ENCODE results near the gene LRRC4C. TPM values are rescaled to one million over a fixed set of nuclear protein-coding genes. Genes with fewer than 3 reads are reported as not detected.

Gene LRRC4C
- total RNA-seq, 1 donor from 2014 or later = not detected

DNA sequence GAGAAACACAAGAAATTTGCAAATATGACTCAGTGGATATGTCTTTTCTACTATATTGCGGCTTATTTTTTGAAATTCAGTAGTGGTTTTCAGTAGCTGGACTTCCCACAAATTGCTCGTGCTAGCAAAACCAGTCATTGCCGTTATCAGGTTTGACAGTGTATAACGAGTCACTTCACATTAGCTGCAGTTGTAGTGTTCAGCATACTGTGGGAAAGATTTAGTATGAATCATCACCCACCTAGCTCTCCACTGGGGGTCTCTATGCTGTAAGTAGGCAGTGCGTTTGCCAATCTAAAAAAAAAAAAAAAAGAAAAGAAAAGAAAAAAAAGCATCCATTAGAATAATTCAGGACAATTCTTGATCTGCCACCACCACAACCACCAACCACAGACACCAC is 1318.9 kb downstream of the LRRC4C start:
- no peak overlapping the region for H3K27ac Mint-ChIP-seq
- H3K4me3 Mint-ChIP-seq = no peak overlapping the region
- H3K27me3 Mint-ChIP-seq (ENCODE audit: insufficient read depth) = no peaks in the 10 kb centered on the region
- peaks cover 12% of the 10 kb centered on the region for H3K9me3 Mint-ChIP-seq
- intact Hi-C loops (cut with micrococcal nuclease) = no loop called here
- no peaks in the 10 kb centered on the region for H3K4me1 Mint-ChIP-seq (ENCODE audit: low read depth)
- no peak for DNase-seq (ENCODE audit: low spot score)
- H3K36me3 Mint-ChIP-seq (ENCODE audit: low read depth) = no peaks in the 10 kb centered on the region

DNA sequence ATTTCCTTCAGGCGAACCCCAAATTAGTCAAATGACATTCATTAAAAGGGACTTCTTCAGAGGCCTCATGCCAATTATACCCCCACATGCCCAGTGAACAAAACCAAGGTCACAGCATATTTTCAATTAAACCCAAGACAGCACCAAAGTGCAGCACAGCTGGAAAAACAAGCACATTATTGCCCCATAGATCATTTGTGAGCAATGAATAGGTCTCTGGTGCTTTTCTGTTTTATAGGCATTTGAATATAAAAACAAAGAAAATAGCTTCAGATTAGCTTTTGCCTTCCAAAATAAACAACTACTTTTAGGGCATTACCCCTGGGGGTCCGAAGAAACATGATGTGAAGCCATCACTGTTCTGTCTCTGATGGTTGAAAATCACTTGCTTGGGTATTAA is 1319.9 kb downstream of the LRRC4C start:
- DNase-seq (ENCODE audit: low spot score) = no peak
- Mint-ChIP-seq H3K36me3 (ENCODE audit: low read depth) (no peaks in the 10 kb centered on the region), H3K27ac (no peak overlapping the region), H3K4me3 (no peak overlapping the region), H3K4me1 (ENCODE audit: low read depth) (no peaks in the 10 kb centered on the region), H3K9me3 (peaks cover 12% of the 10 kb centered on the region), H3K27me3 (ENCODE audit: insufficient read depth) (no peaks in the 10 kb centered on the region)
- intact Hi-C loops (cut with micrococcal nuclease) = no loop called here

DNA sequence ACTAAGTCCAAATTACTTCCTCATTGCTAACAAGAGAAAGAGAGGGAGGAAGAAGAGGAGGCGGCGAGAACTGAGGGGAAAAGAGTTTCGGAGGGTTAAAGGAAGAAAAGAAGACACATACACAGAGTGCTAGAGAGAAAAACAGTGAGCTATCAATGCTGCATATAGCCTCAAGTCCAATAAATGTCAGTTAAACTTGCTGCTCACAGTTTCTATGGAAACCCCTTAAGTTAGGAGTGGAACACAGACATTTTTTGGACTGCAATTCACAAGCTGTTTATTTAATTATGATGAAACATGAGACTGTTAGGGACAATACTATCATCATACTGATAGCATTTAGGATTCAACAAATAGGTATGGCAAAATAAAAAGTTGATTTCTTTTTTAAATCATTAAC is 1320.4 kb downstream of the LRRC4C start:
- DNase-seq (ENCODE audit: low spot score) = no peak
- H3K4me1 Mint-ChIP-seq (ENCODE audit: low read depth) = no peaks in the 10 kb centered on the region
- H3K36me3 Mint-ChIP-seq (ENCODE audit: low read depth) = no peaks in the 10 kb centered on the region
- intact Hi-C loops (cut with micrococcal nuclease) = no loop called here
- no peak overlapping the region for H3K4me3 Mint-ChIP-seq
- no peaks in the 10 kb centered on the region for H3K27me3 Mint-ChIP-seq (ENCODE audit: insufficient read depth)
- H3K27ac Mint-ChIP-seq = no peak overlapping the region
- peaks cover 12% of the 10 kb centered on the region for H3K9me3 Mint-ChIP-seq

DNA sequence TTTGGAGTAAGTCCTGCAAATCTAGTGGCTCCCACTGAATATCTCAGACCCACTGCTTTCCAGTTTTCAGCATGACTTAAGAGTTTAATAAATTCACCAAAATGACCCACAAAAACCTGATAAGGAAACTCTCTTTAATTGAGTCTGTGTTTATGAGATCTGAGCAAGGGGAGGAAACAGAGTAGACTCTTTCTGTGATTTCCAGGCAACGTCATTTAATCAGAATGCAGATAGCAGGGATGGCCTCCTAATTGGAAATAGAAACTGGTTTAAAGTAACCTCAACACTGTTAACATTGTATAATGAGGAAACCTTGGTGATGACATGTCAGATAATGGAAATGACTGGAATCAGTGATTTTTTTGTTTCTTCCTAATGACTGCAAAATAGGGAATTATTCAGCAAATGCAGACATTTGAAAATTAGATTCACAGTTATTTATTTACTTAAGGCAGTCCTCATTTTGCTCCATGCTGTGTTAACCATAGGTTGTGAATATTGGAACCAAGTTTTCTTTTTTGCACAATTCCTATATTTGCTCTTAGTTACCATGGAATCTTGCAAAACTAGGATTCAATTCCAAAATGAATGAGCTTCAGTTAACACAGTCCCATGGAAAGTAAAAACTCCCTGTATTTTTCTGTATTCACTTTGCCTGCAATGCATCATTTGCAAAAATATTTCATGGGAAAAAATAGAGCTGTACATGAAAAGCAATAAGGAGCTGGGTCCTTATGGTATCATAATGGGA is 1324.5 kb downstream of the LRRC4C start:
- no peaks in the 10 kb centered on the region for H3K27me3 Mint-ChIP-seq (ENCODE audit: insufficient read depth)
- no peaks in the 10 kb centered on the region for H3K36me3 Mint-ChIP-seq (ENCODE audit: low read depth)
- intact Hi-C loops (cut with micrococcal nuclease) = no loop called here
- H3K9me3 Mint-ChIP-seq = peaks cover 3% of the 10 kb centered on the region
- no peak for DNase-seq (ENCODE audit: low spot score)
- no peak overlapping the region for H3K27ac Mint-ChIP-seq
- no peaks in the 10 kb centered on the region for H3K4me1 Mint-ChIP-seq (ENCODE audit: low read depth)
- no peak overlapping the region for H3K4me3 Mint-ChIP-seq

DNA sequence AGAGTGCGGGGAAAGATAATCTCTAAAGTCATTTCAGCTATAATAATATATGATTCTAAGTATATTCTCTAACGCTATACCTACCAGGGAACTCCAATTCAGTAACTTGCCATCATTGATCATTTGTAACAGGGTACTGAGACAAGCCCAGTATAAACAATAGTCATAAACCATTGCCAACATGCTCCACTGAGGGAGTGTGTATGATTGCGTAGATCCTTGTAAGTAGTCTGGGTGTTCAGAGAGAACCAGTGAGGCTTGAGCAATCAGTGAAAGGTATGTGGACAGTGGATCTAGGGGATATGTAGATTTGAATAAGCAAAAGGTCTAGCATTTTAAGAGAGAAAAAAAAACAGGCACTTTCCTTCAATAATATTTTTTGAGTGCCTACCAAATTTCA is 1326.0 kb downstream of the LRRC4C start:
- no peak overlapping the region for H3K4me3 Mint-ChIP-seq
- no peaks in the 10 kb centered on the region for H3K36me3 Mint-ChIP-seq (ENCODE audit: low read depth)
- no peak overlapping the region for H3K27ac Mint-ChIP-seq
- intact Hi-C loops (cut with micrococcal nuclease) = no loop called here
- no peak for DNase-seq (ENCODE audit: low spot score)
- no peaks in the 10 kb centered on the region for H3K4me1 Mint-ChIP-seq (ENCODE audit: low read depth)
- peaks cover 3% of the 10 kb centered on the region for H3K9me3 Mint-ChIP-seq
- H3K27me3 Mint-ChIP-seq (ENCODE audit: insufficient read depth) = no peaks in the 10 kb centered on the region

DNA sequence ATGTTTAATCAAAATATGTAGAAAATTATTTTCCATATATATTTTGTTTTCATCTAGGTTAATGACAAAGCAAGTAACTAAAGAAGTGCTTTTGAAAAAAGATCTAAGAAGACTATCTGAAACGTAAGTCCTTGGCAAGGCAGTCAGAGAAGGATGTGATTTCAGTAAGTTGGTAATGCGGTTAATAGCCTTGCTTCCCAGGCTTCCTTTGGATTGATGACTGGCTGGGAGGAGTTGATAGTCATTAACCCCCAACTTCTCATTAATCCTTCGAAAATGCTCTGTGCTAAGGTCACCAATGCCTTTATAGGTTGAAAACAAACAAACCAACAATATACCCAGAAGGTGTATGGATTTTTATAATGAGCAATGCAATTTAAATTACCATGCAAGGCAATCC is 1326.5 kb downstream of the LRRC4C start:
- peaks cover 3% of the 10 kb centered on the region for H3K9me3 Mint-ChIP-seq
- no peak overlapping the region for H3K27ac Mint-ChIP-seq
- no peaks in the 10 kb centered on the region for H3K36me3 Mint-ChIP-seq (ENCODE audit: low read depth)
- H3K27me3 Mint-ChIP-seq (ENCODE audit: insufficient read depth) = no peaks in the 10 kb centered on the region
- no peak for DNase-seq (ENCODE audit: low spot score)
- H3K4me3 Mint-ChIP-seq = no peak overlapping the region
- no peaks in the 10 kb centered on the region for H3K4me1 Mint-ChIP-seq (ENCODE audit: low read depth)
- intact Hi-C loops (cut with micrococcal nuclease) = no loop called here

DNA sequence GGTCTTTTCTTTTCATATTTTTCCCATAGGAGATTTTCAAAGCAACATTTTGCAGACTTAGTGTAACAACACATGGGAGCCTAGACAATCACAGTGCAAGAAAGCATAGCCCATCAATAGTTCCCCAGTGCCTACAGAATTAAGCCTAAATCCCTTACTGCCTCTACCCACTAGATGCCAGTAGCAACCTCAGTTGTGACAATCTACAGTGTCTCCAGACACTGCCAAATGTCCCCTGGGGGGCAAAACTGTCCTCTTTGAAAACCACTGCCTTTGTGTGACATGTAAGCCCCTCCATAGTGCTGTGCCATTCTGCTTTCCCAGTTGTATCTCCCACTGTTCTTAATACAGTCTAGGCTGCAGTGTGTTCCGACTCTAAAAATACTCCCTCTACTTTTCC is 1329.0 kb downstream of the LRRC4C start:
- H3K27me3 Mint-ChIP-seq (ENCODE audit: insufficient read depth) = no peaks in the 10 kb centered on the region
- no peaks in the 10 kb centered on the region for H3K4me1 Mint-ChIP-seq (ENCODE audit: low read depth)
- no peak overlapping the region for H3K4me3 Mint-ChIP-seq
- H3K27ac Mint-ChIP-seq = no peak overlapping the region
- H3K36me3 Mint-ChIP-seq (ENCODE audit: low read depth) = no peaks in the 10 kb centered on the region
- H3K9me3 Mint-ChIP-seq = no peaks in the 10 kb centered on the region
- no peak for DNase-seq (ENCODE audit: low spot score)
- intact Hi-C loops (cut with micrococcal nuclease) = no loop called here

DNA sequence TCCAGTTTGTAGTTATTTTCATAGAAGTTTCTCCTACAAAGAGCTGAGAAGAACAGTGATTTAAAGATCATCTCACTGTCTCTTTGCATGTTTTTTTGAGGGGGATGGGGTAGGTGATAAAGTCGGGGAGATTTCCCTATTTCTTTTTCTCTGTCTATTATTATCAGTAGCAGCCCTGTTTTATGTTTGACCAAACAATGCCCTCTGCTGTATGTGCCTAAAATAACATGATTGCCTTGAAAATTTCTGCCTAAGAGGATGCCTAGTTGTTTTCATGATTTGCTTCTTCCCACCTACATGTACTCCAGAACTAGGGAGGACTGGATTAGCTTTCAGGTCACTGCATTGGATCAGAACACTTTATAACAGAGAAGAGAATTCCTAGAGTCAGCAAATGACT is 1330.2 kb downstream of the LRRC4C start:
- intact Hi-C loops (cut with micrococcal nuclease) = no loop called here
- Mint-ChIP-seq H3K4me3 (no peak overlapping the region), H3K27ac (no peak overlapping the region), H3K27me3 (ENCODE audit: insufficient read depth) (no peaks in the 10 kb centered on the region), H3K4me1 (ENCODE audit: low read depth) (no peaks in the 10 kb centered on the region), H3K9me3 (no peaks in the 10 kb centered on the region), H3K36me3 (ENCODE audit: low read depth) (no peaks in the 10 kb centered on the region)
- no peak for DNase-seq (ENCODE audit: low spot score)

DNA sequence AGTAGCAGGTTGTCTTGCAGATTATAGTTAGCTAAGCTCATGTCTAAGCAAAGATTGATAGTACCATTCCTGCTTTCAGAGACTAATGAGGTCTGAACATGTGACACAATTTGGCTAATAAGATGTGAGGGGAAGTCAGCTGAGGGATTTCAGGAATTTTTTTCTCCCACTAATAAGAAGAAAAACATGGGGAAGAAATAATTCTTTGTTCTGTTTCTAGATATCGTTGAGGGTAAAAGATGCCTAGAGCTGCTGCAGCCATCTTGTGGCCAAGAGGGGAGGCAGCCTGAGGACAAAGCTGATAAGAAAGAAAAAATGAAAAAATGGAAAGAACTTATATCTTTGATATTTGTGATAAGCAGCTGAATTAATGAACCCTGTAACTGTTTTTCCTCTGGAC is 1334.4 kb downstream of the LRRC4C start:
- Mint-ChIP-seq H3K4me1 (ENCODE audit: low read depth) (no peaks in the 10 kb centered on the region), H3K27me3 (ENCODE audit: insufficient read depth) (no peaks in the 10 kb centered on the region), H3K4me3 (no peak overlapping the region), H3K9me3 (peaks cover under 1% of the 10 kb centered on the region), H3K36me3 (ENCODE audit: low read depth) (no peaks in the 10 kb centered on the region), H3K27ac (no peak overlapping the region)
- intact Hi-C loops (cut with micrococcal nuclease) = no loop called here
- DNase-seq (ENCODE audit: low spot score) = no peak

DNA sequence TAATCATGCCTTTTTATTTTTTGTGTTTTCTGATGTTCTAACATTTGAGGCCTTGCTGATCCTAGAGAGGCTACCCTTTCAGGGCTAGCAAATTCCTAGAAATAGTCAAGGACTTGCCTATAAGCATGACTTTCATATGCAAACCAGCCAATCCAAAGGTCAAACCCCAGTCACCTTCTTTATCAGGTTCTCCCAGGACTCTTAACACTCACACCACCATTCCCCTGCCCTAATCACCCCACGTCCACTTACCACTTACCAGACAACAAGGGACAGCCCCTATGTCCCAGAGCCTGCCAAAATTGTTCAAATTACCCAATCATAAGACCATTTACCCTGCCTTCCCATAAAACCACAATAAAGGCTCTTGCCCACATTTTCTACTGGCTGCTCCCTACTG is 1339.8 kb downstream of the LRRC4C start:
- intact Hi-C loops (cut with micrococcal nuclease) = no loop called here
- no peak for DNase-seq (ENCODE audit: low spot score)
- Mint-ChIP-seq H3K4me3 (no peak overlapping the region), H3K36me3 (ENCODE audit: low read depth) (no peaks in the 10 kb centered on the region), H3K4me1 (ENCODE audit: low read depth) (no peaks in the 10 kb centered on the region), H3K9me3 (peaks cover 11% of the 10 kb centered on the region), H3K27me3 (ENCODE audit: insufficient read depth) (no peaks in the 10 kb centered on the region), H3K27ac (no peak overlapping the region)

DNA sequence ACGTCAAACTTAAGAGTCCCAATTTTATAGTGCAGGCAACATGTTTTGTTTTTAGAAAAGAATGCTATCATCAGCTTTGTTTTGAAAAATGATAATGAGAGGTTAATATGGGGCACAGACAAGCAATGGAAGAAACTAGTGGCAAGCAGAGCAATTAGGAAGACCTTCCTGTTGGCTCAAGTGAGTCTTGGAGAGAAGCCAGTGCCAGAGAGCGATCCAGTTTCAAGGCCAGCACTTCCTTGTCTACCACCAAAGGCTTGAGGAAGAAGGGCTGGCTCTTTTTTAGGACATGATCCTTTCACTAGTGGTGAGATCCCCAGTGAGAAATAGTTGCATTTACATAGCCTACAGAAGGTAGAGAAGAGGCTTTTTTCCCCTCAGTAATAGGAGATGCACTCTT is 1340.7 kb downstream of the LRRC4C start:
- Mint-ChIP-seq H3K27ac (no peak overlapping the region), H3K9me3 (peaks cover 17% of the 10 kb centered on the region), H3K27me3 (ENCODE audit: insufficient read depth) (no peaks in the 10 kb centered on the region), H3K4me1 (ENCODE audit: low read depth) (no peaks in the 10 kb centered on the region), H3K36me3 (ENCODE audit: low read depth) (no peaks in the 10 kb centered on the region), H3K4me3 (no peak overlapping the region)
- intact Hi-C loops (cut with micrococcal nuclease) = no loop called here
- no peak for DNase-seq (ENCODE audit: low spot score)

DNA sequence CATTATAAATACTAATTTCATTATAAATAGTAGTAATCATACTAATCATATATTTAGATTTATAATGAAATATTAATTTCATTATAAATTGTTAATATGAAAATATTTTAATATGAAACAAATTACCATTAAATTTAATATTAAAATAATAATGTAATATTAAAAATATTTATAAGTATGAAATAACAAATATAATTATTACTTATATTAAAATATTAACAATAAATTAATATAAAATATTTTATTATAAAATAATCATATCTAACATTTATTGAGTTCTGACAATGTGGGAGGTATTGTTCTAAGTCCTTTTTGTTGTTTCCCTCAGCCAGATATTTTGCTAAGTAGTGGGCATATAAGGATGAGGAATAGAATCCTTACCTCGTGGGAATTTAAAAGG is 1341.4 kb downstream of the LRRC4C start:
- intact Hi-C loops (cut with micrococcal nuclease) = no loop called here
- no peaks in the 10 kb centered on the region for H3K4me1 Mint-ChIP-seq (ENCODE audit: low read depth)
- no peaks in the 10 kb centered on the region for H3K27me3 Mint-ChIP-seq (ENCODE audit: insufficient read depth)
- H3K27ac Mint-ChIP-seq = no peak overlapping the region
- DNase-seq (ENCODE audit: low spot score) = no peak
- H3K9me3 Mint-ChIP-seq = peaks cover 20% of the 10 kb centered on the region
- H3K4me3 Mint-ChIP-seq = no peak overlapping the region
- H3K36me3 Mint-ChIP-seq (ENCODE audit: low read depth) = no peaks in the 10 kb centered on the region

DNA sequence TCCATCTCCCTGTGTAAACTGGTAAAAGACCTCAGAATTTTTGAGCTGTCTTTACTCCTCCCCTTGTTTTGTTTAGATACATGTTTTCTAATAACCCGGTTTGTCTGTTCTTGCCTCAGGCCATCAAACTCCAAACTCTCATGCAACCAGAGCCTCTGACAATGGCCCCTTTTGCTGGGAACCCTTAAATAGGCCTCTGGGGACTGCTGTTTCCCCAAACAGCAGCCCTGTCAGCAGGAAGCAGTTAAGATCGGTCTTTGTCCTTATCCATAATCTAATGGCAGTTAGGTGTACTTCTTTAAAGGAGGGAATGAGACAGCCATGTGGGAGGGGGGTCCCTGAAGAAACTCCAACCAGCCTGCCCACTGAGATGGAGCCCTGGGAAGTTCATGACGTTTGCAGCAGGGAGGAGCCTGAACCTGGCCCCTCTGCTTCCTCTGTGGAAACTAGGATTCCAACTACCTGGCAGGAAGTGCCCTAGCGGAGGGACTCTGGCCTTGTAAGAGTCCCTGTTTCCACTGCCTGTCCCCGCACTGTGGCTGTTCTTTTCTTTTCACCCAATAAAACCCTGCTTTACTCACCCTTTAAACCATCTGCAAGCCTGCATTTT is 1354.4 kb downstream of the LRRC4C start:
- Mint-ChIP-seq H3K36me3 (ENCODE audit: low read depth) (no peaks in the 10 kb centered on the region), H3K4me1 (ENCODE audit: low read depth) (no peaks in the 10 kb centered on the region), H3K27me3 (ENCODE audit: insufficient read depth) (no peaks in the 10 kb centered on the region), H3K27ac (no peak overlapping the region), H3K9me3 (peaks cover 20% of the 10 kb centered on the region), H3K4me3 (no peak overlapping the region)
- DNase-seq (ENCODE audit: low spot score) = no peak
- intact Hi-C loops (cut with micrococcal nuclease) = no loop called here

DNA sequence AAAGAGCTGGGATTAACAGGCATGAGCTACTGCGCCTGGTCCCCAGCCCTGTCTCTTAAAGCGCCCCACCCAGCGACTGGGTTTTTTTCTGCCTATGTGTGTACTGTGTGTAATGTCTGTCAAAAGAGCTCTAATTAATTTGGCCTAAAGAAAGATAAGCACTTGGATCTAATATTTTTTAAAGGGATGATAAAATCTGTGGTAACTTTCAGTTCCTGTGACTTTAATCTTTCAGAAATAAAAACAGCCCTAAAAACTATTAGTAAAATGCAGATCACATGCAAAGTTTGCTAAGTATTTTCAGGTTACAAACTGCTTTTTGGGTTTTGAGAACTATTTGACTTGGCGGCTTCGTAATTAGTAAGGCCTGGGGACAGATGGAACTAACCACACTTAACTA is 1358.7 kb downstream of the LRRC4C start:
- Mint-ChIP-seq H3K27ac (no peak overlapping the region), H3K4me3 (no peak overlapping the region), H3K4me1 (ENCODE audit: low read depth) (no peaks in the 10 kb centered on the region), H3K36me3 (ENCODE audit: low read depth) (no peaks in the 10 kb centered on the region), H3K9me3 (peaks cover 19% of the 10 kb centered on the region), H3K27me3 (ENCODE audit: insufficient read depth) (no peaks in the 10 kb centered on the region)
- no peak for DNase-seq (ENCODE audit: low spot score)
- intact Hi-C loops (cut with micrococcal nuclease) = no loop called here
